ENCODE data around the gene PLCH2.

PLCH2 gene

GRCh38 chr1:2463396-2463795 lies 12.7 kb upstream of the PLCH2 start:
- DNase-seq: no peak

- no peak for DNase-seq
Measured at GRCh38 chr1:2465371-2466269, 10.5 kb upstream of the PLCH2 start.

GRCh38 chr1:2466270-2466665 lies 9.8 kb upstream of the PLCH2 start:
- no peak for DNase-seq

- DNase-seq: no peak
Measured at GRCh38 chr1:2466958-2467554, 9.0 kb upstream of the PLCH2 start.

- DNase-seq: peak; percentile 29
Measured at GRCh38 chr1:2468041-2468472, 8.0 kb upstream of the PLCH2 start.

GRCh38 chr1:2468540-2468939 lies 7.5 kb upstream of the PLCH2 start:
- DNase-seq: peak; percentile 33

GRCh38 chr1:2469103-2469940 lies 6.8 kb upstream of the PLCH2 start:
- DNase-seq: peak; percentile 26

GRCh38 chr1:2470290-2471158 lies 5.6 kb upstream of the PLCH2 start:
- DNase-seq: no peak

- no peak for DNase-seq
Measured at GRCh38 chr1:2471159-2471471, 5.0 kb upstream of the PLCH2 start.

- DNase-seq: no peak
Measured at GRCh38 chr1:2471587-2472001, 4.5 kb upstream of the PLCH2 start.

GRCh38 chr1:2472109-2472508 lies 4.0 kb upstream of the PLCH2 start:
- DNase-seq: no peak

- no peak for DNase-seq
Measured at GRCh38 chr1:2472561-2473177, 3.4 kb upstream of the PLCH2 start.

- DNase-seq: no peak
Measured at GRCh38 chr1:2473198-2473597, 2.9 kb upstream of the PLCH2 start.

- DNase-seq: no peak
Measured at GRCh38 chr1:2474104-2474844, 1.8 kb upstream of the PLCH2 start.

- no peak for DNase-seq
Measured at GRCh38 chr1:2474933-2475371, 1.1 kb upstream of the PLCH2 start.

GRCh38 chr1:2475571-2475970 lies 518 bp upstream of the PLCH2 start:
- DNase-seq: no peak

- DNase-seq: no peak
Measured at GRCh38 chr1:2477309-2477708, 1.2 kb downstream of the PLCH2 start.

- DNase-seq: peak; percentile 59
Measured at GRCh38 chr1:2477791-2478499, 1.9 kb downstream of the PLCH2 start.

GRCh38 chr1:2479186-2479585 lies 3.1 kb downstream of the PLCH2 start:
- DNase-seq: no peak

GRCh38 chr1:2479618-2480017 lies 3.5 kb downstream of the PLCH2 start:
- no peak for DNase-seq
